Dedifferentiated amniotic fluid mesenchymal stem cell (primary cell): ENCODE measurements around the gene UROC1.

Source experiments
- DNase-seq: peaks from one replicate; pipeline ENCODE4 v3.0.0-alpha.2; 2016; ENCODE audit errors: extremely low spot score

The UROC1 gene

DNA sequence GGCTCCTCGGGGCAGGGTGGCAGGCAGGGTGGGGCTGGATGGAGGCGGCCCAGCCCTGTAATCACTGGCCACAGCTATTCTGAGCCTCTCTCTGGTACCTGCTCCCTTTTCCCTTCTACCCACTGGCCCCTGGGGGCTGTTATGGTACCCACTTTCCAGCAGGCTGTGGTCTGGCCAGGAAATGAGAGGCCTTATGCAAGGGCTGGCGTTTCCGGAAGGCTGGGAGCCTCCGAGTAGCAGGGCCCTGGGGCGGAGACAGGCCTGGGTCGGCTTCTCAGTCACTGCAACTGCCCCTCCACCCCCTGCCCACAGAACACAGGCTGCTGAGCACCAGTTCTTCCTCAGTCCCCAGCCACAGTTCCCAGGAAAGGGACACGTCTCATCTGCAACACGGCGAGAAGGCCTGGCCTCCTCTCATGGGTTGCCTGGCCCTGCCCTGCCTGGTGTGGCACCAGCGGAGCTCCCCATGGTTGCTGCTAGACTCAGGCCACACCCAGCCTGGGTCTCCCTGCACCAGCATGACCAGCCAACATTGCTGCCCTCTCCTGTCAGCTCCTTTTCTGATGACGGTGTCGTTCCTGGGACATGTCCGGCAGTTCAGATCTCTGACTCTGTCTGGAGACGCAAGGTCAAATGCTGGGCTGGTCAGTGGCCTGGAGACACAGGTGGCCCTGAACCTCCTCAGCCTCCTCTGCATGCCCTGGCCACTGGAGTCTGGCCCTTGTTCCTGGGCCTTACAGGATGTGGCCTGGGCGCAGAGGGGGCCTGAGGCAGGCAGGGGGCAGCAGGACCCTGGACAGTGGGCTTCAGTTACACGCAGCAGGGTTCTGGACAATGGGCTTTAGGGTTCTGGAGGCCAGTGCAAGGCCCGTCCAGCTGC is 12.8 kb upstream of the UROC1 start:
- no peak for DNase-seq

- DNase-seq, result no peak
Observed at GRCh38 chr3:126529585-126530170, 12.1 kb upstream of the UROC1 start.

DNA sequence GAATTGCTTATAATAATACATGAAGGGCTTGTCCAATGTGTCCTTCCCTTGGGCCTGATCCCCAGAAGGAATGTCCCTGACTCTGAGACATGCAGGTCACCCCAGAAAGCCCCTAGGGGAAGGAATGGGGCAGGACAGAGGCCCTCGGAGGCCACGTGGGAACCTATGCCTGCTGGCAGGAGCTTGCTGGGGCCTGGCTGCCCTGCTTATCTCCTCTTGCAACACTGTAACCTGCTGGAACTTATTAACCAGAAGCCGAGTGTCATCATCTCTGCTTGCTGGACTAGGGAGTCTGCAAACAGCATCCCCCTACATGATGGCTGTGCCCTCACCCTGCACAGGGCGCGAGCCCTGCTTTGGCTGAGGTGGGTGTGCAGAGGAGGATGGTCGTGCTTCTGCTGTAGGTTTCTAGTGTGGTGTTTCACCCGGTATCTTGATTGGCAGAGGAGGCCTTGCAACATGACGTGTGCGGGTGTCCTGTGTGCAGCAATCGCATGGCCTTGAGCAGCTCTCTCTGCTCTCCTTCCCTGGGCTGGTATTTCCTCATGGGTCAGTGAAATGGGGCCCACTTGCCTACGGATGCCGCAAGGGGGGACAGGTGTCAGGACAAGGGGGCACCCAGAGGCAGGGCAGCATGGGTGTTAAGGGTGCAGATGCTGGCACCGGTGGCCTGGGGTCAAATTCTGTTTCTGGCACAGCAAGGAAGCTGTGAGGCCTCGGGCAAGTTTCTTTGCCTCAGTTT is 11.4 kb upstream of the UROC1 start:
- DNase-seq, result no peak

DNA sequence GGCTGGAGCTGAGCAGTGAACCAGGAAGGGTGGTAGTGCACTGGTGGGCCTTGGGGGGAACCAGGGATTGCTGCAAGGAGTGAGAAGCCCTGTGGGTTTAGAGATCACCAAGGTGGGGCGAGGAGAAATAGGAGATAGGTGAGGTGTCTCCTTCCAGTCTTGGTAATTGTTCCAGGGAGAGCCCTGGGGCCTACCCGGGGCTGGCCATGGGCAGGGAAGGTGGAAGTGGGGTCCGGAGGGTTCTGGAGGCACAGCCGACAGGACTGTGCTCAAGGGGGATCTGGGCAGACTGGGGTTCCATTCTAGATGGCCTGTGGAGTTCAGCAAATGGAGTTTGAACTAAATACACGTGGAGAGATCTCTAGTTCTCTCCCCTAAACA is 10.8 kb upstream of the UROC1 start:
- no peak for DNase-seq

- DNase-seq, result no peak
Observed at GRCh38 chr3:126527455-126528211, 10.1 kb upstream of the UROC1 start.

DNA sequence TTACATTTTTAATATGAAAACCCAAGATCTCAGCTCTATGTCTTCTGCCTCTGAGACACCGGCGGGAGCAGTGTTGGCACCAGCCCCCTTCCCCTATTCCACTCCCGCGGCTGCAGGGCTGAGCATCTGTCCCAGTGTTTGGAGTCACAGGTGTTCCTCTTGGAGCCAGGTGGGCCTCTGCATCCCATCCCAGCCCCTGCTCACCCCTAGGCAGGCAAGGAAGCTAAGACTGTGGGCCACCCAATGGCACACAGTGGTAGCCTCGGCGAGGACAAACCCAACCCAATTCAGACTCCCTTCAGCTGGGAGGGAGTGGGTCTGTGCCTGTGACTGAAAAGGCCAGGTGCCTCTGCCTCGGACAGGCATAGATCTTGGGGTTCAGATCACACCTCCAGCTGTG is 9.4 kb upstream of the UROC1 start:
- no peak for DNase-seq

GRCh38 chr3:126526668-126527005 is 9.1 kb upstream of the UROC1 start:
- DNase-seq, result no peak

GRCh38 chr3:126525853-126526667 is 8.5 kb upstream of the UROC1 start:
- DNase-seq, result no peak

DNA sequence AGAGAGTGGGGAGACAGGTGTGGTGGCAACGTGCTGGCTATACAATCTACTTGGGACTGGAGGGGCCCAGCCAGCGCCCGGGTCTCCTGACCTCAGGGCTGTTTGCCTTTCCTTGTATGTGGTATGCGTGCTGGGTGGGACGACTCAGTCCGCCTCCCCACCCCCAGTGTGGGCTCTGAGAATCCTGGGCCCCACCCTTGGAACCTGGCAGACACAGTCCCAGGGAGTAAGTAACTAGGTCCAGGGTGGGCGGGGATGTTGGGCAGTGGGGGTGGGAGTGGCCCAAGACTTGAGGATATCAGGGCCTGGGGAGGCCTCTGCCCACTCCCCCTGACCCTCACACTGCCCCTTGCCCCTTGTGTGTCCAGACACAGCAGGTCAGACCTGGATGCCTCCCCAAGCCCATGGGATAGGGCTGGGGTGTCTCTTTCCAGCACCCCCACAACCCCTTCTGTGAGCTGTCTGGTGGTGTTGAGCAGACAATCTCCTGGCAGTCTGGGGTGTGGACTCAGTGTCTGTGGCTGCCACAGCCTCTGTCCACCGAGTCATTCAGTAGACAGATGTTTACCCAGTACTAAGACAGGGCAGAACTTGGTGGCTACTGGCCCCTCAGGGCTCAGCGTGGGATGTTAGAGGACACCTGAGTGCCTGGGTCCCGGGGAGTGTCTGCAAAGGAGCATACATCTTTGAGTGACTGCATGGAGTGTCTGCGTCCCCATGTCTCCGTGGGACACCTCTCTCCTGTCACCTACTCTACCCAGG is 7.7 kb upstream of the UROC1 start:
- no peak for DNase-seq

- DNase-seq, result no peak
Observed at GRCh38 chr3:126524429-126524988, 6.9 kb upstream of the UROC1 start.

DNA sequence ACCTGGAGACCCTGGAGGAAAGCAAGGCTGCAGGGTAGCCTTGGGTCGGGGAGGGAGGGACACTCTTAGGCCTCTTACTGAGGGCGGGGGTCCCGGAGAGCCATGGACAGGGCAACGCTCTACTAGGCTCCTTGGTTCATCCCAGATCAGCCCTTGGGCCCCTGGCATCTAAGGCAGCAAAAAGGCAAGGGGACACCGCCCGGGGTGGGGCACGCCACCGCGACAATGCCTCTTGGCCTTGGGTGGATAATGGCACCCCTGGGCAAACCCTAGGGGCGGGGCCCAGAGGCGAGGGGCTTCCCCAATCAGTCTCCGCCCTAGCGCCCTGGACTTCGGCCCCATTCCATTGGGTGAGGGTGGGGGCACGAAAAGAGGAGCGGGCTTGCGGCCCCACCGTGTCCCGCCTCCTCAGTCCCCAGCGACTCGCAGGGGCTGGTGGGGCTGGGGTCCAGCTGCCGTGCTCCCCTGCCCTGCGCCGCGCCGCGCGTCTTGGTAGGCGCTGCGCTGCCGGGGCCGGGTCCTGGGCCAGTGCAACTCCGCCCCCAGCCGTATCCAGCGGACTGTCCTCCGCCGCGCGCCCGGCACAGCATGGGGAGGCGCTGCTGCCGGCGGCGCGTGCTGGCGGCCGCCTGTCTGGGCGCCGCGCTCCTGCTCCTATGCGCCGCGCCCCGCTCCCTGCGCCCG is 6.3 kb upstream of the UROC1 start, which contains the start of gene CHST13:
TSS of gene CHST13 (plus strand) at position 411 of the 684 bp plus-strand sequence. CDS start at position 589, 178 bp downstream.
- DNase-seq, result no peak

DNA sequence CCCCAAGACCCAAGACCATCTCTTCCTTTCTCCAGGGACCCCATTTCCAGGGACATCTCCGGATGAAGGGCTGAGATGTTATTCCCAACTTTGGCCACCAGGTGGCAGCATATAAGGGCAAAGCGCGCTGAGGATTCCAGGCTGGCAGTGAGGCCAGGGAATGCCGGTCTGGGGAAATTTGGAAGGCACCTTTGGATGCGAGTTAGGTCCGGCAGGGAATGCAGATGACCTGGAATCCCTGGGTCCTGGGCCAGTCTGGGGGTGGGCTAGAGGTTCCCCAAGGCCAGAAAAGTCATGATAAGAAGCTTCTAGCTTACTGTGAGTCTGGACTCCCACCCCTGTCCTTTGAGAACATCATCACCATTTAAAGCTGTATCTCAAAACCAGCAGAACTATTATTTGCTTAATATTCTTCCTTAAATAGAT is 4.8 kb upstream of the UROC1 start:
- peak; percentile 64 for DNase-seq

- DNase-seq, result no peak
Observed at GRCh38 chr3:126521122-126521891, 3.7 kb upstream of the UROC1 start.

DNA sequence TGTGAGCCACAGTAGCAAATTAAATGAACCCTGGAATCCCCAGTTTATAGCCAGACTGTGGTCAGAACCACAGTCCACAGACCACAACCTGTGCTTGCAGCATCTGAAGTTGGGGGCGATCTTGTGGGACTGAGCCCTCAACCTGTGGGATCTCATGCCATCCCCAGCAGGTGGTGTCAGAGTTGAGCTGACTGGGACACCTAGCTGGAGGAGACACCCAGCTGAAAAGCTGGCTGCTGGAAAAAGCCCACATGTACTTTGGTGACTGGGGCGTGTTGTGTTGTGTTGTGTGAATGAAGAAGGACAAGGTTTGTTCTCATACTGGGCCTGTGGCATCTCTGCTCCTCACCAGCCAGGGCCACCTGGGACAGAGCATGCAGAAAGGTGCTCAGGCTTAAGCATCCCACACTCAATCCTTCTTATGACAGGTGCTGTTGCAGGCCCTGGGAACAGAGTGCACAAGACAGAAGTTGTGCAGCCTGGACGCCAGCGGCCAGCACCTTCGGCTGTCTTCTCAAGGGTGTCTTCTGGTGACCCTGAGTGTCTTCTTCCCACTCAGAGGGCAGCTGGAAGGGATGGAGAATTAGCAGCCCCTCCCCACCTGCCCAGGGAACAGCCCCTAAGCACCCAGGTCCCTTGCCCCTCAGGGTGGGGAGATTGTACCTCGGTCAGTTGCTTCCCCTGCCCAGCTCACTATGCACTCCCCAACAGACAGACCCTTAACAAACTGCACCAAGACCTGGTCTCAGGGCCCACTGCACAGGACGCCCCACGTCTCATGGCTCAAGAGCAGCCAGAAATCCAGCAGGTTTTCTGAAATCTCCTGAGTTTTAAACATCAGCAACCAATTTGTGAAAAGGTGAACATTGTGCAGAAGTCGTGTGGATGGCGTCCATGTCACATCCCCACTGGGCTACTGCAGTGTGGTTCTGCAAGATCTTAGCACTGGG is 2.2 kb upstream of the UROC1 start:
- no peak for DNase-seq

DNA sequence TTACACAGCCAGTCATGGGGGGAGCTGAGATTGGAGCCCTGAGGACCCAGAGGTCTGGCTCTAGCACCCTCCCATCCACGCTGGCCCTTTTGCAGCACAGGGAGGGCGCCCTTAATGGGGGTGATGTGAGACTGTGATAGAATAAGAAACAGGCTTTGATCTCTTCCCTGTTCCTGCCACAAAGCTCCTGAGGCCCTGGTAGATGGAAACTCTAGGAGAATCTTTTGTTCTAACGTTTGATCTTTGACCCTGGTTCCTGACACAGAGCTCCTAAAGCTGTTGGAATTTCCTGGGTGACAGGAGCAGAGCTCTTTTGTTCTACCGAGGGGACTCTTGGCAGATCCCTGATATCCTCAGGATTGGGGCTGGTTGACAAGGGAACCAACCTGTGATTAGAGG is 1.2 kb upstream of the UROC1 start:
- DNase-seq, result no peak

GRCh38 chr3:126517986-126518778 is 609 bp upstream of the UROC1 start:
- no peak for DNase-seq

- DNase-seq, result no peak
Observed at GRCh38 chr3:126516936-126517290, 660 bp downstream of the UROC1 start.
